NCI-H146 treated with DMSO at 0.1 percent for 48 hours (cell line): ENCODE results near the gene INSC.
"Not testable (repeated sequence)": the region's sequence is repeated elsewhere in the genome, so short reads cannot be mapped to it uniquely, and the experiment has no call there.

Source experiments
- DNase-seq: peaks from one replicate; lab custom pipeline; 2025; ENCODE audit not compliant: unreplicated experiment; lab: John Stamatoyannopoulos, UW

Gene INSC, protein sequence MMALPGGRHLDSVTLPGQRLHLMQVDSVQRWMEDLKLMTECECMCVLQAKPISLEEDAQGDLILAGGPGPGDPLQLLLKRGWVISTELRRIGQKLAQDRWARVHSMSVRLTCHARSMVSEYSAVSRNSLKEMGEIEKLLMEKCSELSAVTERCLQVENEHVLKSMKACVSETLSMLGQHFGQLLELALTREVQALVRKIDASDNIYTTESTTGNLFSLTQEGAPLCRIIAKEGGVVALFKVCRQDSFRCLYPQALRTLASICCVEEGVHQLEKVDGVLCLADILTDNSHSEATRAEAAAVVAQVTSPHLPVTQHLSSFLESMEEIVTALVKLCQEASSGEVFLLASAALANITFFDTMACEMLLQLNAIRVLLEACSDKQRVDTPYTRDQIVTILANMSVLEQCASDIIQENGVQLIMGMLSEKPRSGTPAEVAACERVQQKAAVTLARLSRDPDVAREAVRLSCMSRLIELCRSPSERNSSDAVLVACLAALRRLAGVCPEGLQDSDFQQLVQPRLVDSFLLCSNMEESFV

DNA sequence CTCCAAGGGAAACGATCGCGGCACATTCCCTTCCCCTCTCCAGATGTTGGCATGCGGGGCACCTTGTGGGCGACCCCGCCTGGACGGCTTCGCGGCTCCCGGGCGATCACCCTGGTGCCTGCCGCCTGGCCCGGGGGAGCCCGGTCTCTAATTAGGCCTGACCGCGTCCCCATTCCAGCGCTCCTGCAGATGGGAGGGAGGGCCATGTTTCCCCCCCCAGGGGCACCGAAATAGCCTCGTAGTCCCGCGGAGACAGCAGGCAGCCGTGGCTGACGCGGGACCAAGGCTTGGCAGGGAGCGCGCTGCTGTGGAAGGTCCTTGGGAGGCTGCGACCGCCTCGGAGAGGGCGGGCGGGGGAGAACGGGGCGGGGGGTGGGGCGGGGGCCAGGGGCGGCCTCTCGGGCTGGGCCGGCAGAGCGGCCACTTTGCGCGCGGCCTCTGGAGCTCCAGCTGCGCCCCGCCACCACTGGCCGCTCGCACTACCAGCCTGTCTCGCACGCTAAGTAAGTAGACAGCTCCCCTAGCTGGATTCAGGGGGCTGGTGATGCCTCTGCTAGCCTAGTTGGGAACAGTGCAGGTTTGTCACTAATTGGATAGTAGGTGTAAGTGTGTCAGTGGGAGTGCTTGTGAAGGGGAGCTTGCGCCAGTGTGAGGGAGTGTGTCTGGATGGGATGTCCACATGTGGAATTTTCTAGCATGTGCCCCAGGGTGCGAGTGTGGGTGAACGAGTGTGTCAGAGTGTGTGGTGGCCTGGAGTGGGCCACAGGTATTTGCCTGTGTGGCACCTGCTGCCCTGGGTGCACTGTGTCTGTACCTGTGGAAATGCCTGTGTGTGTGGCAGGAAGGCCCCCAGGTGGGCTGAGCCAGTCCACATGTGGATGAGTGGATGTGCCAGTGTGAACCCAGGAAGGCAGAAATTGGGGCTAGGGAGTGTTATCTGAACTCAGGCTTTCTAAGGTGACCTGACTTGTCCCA lies at the start of gene INSC:
Gene INSC, plus strand, starts transcription at position 423 of the 975 bp plus-strand sequence. CDS start 34,252 bp downstream, outside the sequence.
- no peak for DNase-seq

DNA sequence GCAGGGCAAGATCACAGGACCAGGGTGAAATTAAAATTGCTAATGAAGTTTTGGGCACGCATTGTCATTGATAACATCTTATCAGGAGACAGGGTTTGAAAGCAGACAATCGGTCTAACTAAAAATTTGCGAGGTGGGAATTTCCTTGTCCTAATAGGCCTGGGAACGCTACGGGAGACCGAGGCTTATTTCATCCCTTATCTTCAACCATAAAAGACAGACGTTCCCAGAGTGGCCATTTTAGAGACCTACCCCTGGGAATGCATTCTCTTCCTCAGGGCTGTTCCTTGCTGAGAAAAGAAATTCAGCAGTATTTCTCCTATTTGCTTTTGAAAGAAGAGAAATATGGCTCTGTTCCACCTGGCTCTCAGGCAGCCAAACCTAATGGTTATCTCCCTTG lies 45.0 kb upstream of the INSC start:
- not testable (repeated sequence) for DNase-seq

DNA sequence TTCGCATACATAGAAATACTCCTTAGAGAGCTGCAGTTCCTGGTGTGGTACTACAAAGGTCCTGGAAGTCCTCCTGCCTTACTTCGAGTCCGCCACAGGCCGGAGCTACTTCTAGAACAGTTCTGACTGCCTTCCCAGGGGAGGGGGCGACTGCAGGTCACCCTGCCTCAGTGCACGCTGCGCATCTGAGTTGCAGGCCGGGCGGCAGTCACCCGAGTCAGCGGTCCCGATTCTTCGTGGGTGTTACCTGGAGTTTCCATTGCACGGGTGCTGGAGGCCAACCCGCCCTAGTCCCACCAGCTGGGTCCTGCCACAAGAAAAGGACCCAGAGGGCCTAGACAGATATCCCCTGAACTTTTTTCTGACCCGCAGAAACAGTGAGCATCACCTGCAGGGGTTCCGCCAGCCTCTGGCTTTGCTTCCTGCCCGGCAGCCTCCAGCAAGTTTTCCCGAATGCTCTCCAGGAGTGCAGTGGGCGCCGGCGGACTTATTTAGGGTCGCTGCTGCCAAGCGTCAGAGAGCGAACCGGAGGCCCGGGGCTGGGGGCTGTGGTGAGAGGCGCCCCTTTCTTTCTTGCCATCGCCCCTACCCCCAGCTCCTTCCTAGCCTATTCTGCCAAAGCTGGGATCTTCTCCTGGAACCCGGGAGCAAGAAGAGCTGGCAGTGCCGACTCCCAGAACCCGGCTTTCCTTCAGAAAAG lies 43.0 kb upstream of the INSC start:
- no peak for DNase-seq

DNA sequence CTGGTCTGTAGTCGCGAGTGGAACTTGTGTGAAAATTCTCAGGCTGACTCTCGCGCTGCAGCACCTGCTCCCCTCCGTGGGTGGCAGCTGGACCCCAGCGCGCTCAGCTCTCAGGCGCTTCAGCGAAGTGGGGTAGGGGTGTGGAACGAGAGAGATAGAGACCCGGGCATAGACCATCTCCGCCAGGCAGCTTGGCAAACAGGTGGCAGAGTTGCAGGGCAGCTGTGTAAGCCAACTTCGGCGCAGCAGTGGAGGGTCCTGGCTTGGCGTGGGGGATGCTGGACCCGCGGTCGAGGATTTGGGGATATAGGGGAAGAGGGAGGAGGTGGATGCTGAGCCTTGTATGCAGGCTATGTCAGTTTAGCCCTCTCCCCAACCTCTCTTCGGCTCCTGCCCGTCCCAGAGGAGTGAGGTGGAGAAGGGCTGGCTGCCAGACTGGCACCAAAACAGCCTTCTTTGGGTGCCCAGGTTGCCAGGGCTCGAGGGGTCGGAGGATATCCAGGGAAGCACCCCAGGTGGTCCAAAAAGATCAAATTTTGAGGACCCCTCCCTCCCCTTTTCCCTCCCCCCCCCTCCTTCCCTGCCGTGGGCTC lies 42.1 kb upstream of the INSC start:
- DNase-seq, result no peak

DNA sequence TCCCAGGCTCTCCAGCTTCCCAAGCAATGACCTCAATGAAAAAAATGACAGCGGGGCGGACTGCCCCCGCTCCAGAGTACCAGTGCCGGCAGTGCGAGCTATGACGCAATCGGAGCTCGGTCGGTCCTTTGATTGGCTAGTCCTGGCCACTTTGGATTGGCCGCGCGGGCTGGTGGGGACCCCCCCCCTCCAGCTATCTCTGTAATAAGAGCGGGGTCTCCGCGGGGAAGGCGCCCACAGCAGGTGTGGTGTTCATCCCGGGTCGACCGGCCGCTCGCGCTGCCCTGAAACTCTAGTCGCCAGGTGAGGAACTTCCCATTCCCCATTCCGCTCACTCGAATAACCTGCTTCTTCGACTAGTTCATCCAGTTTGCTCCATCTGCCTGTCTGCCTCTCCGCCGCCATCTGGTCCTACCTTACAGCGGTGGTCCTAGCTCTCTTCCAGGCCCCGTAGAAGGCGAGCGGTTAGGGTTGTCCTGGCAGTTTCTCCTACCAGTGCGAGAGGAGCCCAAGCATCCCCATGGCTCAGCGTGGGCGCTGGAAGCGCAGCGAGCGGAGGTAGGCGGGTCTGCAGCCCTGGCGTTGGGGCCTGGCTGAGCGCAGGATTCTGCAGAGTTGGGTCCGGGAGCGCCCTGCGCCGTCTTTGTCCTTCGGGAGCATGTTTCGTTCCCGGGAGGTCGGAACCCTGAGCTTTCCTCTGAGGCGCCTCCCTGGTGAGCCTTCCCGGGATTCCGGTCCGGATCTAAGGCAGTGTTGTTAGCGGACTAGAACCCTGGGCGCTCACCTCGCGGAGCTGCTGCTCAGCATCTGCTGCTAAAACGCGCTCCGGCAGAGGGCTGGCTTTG lies 41.1 kb upstream of the INSC start, which contains the start of gene CALCB:
Gene CALCB, plus strand, starts transcription at position 233 of the 845 bp plus-strand sequence. CDS start 1,126 bp downstream, outside the sequence.
- DNase-seq, result no peak

DNA sequence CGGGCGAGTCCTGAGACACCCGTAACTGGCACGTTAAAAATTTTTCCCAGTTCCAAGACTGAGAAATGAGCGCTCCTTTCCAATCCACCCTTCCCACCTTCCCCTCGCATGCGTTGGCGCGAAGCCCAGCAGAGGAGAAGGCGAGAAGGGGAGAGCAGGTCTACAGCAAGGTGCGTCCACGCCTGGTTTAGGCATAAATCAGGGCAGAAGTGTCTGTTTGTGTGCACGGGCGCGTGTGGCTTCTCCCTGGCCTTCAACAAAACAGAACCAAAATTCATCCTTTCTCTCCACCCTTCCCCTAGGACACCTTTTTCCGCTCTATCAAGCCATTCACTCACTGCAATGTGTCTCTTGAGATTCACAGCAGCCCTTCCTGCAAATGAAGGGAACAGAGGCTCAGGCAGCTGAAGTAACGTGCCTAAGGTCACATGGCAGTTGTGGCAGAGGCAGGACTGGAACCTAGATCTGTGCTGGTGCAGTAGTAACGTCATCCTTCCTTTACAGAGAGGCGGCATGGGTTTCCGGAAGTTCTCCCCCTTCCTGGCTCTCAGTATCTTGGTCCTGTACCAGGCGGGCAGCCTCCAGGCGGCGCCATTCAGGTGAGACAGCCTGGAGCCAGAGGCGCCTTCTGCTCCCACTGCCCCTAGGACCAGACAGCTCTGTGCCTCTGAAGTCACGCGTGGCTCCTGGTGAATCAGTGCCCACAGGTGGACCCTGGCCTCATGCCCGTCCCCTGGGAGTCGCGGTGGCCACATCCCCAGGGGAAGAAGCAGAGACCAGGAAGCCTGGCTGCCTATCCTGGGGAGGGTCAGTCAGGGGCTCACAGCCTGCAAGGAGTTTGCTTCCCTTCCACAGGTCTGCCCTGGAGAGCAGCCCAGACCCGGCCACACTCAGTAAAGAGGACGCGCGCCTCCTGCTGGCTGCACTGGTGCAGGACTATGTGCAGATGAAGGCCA lies 40.2 kb upstream of the INSC start:
- peak; percentile 1 for DNase-seq

DNA sequence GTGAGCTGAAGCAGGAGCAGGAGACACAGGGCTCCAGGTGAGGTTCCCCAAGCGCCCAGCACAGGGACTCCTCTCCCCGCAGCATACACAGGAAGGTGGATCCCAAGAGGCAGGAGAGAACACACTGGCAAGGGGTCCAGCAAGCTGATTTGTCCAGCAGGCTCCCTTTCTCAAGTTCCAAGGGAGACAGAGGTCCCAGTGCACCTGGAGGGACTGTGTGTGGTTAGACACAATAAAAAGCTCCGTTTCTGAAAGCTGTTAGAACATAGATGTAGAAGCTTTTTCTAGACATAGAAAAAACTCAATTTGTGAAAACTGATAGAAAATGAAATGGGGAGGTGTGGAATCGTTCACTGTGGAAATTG lies 39.6 kb upstream of the INSC start:
- no peak for DNase-seq

DNA sequence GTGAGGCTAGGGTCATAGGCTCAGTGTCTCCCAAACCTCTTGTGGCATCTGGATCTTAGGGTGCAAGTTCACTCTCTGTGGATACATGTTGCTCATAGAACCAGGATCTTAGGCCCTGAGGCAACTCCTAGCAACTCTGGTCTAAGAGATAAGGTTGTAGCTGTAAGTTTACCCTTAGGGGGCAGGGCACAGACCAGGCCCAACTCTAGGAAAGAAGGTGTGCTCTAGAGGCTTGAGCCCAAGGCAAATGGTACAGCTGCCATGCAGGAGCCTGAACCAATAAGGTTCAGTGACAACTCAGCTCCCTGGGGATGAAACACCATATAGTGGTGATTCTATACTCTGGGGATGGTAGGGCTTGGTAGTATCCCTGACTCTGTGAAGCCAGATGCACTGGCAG lies 23.5 kb upstream of the INSC start:
- DNase-seq, result no peak

DNA sequence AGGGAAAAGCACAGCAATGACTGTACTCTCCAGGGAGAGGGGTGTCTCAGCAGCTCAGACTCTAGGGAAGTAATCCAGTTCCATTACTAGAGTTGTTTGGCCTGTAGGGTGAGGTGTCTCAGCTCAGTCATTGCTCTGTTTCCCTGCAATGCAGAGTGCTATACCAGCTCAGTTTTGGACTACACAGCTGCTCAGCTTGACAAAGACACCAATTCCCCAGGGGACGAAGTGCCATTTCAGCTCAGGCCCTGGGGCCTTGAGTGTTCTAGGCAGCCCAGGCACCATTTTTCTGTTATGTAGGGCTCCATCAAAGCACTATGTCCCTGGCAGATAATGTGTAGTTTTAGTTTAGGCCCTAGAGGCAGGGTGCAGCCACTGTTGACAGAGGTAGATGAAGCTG lies 23.1 kb upstream of the INSC start:
- no peak for DNase-seq

DNA sequence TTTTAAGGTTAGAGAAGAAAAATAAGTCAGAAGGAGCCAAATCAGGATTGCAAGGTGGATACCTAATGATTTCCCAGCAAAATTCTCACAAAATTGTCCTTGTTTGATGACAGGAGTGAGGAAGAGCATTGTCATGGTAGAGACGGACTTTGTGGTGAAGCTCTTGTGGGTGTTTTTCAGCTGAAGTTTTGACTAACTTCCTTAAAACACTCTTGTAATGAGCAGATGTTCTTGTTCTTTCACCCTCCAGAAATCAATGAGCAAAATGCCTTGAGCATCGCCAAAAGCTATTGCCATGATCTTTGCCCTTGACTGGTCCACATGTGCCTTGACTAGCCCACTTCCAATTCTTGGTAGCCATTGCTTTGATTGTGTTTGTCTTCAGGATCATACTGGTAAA lies 21.3 kb upstream of the INSC start:
- DNase-seq, result no peak

DNA sequence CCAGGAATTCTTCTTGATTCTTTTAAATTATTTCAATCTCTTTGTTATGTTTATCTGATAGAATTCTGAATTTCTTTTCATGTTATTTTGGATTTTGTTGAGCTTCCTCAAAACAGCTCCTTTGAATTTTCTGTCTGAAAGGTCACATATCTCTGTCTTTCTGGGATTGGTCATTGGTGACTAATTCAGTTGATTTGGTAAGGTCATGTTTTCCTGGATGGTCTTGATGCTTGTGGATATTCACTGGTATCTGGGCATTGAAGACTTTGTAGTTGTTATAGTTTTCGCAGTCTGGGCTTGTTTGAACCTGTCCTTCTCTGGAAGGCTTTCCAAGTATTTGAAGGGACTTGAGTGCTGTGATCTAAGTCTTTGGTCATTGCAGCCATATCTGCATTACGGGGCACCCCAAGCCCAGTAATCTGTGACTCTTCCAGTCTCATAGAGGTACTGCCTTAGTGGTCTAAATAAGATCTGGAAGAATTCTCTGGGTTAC lies 18.9 kb upstream of the INSC start:
- DNase-seq, result no peak

DNA sequence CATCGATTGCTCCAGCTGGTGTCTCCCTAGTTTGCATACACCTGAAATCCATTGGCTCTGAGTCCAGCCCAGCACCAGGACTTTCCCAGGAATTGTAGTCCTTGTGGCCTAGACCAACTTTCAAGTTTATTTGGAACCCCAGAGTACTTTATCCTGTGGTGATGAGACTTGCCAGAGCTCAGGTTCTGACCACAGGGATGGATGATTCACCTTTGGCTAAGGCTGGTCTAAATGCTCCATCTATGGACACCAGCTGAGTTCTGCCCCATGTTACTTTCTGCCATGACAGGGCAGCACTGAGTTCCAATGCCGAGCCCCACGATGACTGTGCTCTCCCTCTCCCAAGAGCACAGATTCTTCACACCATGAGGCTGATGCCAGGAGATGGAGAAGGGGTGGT lies 17.3 kb upstream of the INSC start:
- no peak for DNase-seq

DNA sequence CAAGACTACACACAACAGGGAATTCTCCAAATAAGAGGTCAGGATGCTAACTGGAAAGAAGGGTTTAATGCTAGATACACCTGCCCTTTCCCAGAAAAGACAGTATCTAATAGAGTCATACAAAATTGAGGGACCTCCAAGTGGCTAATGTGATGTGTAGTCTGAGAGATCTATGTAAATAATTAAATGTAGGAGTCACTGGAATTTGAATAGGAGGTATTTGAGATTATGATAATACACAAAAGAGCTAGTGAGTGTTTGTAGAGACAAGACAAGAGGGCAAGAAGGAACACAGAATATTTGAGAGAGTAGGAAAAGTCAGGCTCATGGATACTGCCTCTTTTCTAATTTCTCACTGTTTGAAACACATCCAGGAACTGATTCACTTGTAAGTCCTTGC lies 15.5 kb upstream of the INSC start:
- no peak for DNase-seq

DNA sequence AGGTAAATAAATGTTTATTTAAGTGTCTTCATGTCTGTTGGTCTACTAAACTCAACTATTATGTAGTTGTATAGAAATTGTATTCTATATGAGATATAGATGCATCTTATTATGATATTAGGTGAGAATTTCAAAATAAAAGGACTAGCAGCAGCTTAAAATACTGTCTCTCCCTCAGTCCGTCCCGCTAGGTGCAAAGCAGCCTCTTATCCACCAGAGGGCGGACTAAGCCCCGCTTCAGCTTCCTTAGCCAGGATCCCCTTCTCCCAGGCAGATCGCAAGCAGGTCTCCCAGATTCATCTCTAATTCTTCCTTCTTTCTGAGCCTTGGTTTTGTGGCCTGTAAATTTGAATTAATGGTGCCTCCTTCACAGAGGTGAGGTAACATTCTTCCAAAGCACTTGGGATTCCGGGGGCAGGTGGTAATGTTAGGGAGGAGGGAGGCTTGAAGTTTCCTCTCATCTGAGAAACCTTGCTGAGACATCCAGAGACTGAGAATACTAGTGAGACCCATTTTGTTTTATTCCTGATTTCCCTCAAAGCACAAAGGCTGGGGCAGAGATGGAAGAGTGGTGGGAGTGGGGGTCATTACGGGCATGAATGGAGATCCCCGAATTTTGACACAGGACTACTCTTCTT lies 13.5 kb upstream of the INSC start:
- DNase-seq, result no peak

DNA sequence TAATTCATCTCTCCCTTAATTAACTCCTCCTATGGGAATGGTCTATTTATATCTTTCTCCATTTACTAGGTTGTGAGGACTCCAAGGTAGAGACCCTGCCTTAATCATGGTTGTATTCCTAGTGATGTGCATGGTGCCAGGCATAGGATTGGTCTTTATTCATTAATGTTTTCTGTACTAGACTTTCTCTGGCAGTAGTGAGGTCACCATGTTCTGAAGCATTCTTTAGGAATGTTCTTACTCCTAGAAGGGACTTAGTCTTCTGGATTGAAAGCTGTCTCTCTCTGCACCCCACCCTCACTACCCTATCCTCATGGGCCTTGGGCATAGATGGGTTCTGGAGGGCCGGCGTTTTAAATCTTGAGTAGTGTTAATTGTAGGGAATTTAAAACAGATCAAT lies 10.6 kb upstream of the INSC start:
- DNase-seq, result no peak

DNA sequence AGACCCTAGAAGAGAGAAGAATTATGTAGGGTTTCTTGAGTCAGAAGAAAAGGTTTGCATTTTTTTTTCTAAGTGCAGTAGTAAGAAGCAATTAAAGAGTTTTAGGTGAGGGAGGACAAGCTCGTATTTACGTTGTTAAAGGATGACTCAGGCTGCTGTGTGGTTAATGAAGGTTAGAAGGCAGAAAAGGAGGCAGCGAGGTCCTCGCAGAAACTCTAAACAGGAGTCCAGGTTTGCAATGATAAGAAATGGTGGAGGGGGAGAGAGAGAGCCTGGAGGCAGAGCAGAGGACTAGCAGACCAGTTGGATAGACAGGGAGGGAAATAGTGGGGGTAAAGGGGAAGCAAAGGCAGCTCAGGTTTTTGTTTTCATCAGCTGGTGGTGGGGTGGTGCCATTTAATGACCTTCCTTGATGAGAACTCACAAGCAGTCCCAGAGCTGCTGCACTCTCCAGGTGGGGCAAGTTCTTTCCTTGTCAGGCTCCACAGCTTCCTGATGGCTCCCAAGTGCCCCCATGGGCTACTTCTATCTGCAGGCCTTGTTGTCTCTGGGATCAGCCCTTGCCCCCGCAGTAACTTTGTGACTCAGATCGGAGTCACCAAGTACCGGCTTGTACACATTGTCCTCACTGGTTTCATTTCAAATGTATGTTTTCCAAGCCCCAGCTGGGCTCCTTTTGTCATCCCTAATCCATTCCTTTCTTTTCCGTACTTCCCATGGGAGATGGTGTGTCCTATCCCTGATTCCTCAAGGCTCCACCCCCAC lies 8.3 kb upstream of the INSC start:
- DNase-seq, result no peak
